HG02943 (cell line): ENCODE data around the gene PEX13.
"Not testable (repeated sequence)": the region's sequence is repeated elsewhere in the genome, so short reads cannot be mapped to it uniquely, and the experiment has no call there.

Experiments
- ATAC-seq: cut with Tn5 transposase; IDR thresholded peaks from one replicate; pipeline ENCODE4 v1.9.1; 2021; ENCODE audit warnings: mild to moderate bottlenecking, low read depth, moderate library complexity; ENCODE audit not compliant: unreplicated experiment

The PEX13 gene

DNA sequence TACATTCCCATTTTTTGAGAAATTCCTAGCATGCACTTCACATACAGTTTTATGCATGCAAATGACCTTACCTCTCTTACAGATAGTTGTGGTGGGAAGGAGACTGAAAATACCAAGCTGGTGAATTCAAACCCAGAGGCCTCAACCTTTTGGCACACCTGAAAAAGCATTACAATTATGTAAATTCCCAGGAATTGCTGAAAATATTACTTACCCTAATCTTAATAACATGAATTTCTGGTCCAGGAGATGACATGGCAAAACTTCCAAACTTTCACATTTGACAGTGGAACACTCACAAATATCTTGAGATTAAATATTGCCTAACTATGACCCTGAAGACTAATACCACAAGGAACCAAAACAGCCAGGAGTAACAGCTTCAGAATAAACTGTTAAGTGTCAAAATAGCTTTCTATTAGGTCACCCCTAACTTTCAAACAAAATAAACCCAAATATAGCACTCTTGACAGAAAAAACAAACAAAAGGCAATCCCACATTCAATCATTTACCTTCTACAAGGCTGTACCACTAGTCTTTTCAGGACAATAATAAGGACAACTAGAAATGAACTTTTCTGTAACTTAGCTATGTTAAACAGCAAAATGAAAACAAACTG lies 10.9 kb upstream of the PEX13 start:
- ATAC-seq, result no peak

DNA sequence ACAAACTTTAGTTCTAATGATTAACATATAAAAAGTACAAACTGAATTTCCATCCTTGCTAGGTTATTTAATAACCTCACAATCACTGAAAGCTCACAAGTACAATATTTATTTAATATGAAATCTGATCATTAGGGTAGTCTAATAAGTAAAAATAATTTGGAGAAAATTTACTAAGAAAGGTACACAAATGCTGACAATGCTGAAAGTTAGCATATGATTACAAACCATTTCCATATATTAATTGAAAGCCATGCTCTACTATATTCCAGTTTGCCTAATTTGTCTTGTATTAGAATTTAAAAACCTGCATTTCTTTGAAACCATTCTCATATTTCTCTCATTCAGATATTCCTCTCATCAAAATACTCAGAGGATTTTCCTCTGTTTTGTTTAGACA lies 8.2 kb upstream of the PEX13 start:
- no peak for ATAC-seq

DNA sequence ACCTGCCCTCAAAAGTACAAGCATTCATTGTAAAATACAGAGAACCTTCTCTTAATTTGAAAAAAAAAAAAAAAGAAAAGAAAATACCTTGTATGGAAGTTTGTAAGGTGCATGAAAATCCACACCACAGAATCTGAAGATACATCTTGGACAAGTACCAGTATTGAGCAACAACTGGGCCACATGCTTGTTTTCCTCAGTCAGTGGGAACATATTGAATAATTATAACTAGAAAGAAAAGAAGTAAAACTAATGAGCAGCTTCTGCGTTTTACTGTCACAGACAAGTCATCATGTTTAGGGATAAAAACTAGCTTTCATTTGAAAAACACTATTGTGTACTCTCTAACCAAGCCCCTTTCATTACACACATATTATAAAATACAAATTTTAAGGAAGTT lies 5.8 kb upstream of the PEX13 start:
- ATAC-seq, result no peak

DNA sequence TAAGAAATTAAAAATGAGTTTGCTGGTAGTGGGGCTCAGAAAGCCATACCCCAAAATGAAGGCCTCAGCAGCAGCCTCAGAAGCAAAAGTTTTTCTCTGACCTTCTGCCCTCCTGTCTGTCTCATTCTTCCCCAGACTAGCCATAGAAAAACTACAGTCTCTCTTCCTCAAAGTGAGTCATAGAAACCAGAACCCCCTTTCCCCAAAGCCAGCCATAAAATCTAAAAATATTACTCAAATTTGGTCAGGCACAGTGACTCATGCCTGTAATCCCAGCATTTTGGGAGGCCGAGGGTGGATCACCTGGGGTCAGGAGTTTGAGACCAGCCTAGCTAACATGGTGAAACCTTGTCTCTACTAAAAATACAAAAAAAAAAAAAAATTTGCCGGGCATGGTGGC lies 5.2 kb upstream of the PEX13 start:
- not testable (repeated sequence) for ATAC-seq

DNA sequence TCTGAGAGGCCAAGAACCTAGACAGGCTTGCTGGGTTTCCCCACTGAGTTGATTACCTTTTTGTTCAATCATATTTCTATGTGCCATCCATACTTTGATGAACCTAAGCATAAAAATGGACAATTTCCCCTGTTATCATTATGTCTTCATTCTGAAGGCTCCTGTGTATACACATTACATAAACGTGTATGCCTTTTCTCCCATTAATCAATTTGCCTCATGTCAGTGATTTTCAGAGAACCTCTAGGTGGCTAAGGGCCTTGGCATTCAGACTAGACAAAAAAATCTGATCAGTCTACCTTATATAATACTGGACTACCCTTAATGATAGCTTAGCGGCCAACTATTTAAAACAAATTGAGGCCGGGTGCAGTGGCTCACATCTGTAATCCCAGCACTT lies 4.1 kb upstream of the PEX13 start:
- no peak for ATAC-seq

DNA sequence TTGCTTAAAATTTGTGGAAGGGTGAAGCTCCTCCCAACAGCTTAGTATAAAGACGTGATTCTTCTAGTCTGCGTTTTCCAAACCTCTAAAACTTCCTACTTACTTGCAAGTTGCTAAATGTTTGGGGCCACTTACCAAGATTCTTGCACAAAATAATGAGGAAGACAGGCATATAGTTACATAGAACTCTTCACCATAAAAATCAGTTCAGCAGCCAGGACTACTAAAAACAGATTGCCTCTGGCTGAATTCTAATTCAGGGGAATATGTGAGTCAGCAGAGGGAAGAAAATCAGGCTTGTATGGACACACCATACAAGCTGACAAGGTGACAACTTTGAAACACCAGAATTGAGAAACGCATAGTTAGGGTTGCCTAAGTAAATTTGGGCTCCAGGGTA lies 2.8 kb upstream of the PEX13 start:
- ATAC-seq, result no peak

DNA sequence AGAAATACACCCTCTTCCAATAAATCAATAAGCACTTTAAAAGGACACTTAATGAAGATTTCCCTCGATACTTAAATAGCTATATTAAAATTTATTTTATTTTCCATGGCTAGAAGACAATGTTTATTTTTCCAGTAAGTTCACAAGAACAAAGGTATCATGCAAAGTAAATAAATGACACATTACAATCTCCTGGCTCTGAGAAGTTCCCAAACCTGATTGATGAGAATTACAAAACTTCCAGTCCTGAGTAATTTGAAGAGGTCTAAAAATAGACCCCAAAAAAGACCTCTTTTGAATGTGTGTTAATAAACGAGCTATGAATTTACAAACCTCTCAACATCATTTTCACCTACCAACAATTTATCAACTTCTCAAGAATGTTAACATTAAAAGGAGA lies 1.5 kb upstream of the PEX13 start:
- no peak for ATAC-seq

DNA sequence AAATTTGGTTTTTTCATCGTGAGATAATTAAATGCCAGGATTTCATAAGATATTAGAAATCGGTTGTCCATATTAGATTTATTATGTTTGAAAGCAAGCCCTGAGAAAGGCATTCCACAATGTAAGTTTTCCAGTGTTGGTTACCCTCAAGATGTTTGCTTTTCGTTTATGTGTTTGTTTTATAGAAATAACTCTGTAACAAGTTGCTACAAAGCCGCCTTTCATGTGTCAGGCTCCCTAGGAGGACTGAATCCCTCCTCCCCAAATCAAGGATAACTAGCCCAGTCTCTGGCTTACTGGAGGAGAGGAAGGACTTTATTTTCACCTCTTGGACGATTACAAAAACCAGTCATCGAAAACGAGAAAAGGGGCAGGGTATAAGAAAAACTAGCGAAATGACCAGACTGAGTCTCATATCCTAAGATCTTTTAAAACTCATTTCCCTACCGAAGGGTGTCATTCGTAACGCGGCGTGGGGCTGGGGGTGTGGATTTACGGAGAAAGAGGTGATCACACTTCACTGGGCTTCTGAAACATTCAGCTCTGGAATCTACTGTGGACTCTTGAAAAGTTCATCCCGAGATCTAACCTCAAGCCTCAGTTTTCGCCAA lies 1.0 kb upstream of the PEX13 start:
- peak; percentile 12 for ATAC-seq

DNA sequence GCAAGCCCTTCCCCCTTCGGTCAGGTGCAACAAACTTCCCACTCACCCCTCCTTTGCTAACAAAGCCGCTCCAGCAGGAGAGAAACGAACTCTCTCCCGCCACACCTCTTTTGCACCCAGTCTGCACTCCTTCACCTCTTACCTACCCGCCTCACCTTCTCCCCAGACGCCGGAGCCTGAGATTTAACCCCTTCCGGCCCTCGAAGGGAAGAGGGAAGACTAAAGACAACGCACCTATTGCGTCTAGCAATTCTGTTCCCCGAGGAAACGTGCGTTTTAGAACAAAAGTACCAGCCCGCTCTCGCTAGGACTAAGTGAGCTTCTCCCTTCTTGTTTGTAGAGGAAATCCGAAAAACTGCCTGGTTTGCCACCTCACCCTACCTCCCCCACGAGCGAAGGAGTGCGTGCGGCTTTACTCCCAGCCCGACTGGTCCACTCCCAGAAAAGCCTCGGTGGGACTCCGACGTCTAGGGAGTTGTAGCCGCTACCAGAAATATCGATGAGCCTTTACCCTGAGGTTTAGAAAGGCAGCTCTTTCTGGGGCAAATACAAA lies 441 bp upstream of the PEX13 start:
- peak; percentile 62 for ATAC-seq

DNA sequence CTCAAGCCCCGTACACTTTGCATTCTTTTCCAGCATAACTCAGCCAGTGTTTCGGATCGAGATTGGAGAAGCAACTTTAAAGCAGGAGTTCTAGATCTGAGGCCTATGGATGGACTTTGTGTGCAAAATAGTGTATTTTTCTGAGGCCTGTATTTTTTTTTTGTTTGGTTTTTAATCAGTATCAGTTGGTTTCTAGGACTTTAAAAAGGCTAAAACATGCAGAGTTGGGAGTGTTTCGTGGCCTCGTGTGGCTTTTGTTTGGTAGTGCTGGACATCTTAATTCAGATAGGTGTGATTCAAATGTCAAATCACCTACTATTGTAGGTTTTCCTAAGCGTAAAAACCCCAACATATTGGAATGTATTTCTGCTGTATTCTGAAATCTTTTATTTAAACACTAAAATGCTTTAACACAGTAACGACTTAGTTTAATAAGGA lies 817 bp downstream of the PEX13 start:
- no peak for ATAC-seq

DNA sequence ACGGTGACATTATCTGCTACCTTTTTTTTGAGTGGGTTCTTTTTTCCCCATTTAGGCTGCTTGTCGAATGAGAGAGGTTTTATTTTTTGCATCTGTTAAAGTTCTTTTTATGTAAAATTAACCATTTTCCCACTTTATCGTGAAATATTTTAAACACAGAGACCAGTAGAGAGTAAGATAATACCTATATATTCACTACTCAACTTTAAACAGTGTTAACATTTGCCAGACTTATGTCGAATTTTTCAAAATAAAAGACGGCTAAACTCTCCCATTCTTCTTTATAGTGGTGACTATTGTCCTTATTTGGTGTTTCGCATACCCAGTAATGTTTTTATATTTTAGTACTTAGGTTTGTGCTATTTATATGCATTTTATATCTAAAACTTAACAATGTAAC lies 1.3 kb downstream of the PEX13 start:
- ATAC-seq, result no peak

DNA sequence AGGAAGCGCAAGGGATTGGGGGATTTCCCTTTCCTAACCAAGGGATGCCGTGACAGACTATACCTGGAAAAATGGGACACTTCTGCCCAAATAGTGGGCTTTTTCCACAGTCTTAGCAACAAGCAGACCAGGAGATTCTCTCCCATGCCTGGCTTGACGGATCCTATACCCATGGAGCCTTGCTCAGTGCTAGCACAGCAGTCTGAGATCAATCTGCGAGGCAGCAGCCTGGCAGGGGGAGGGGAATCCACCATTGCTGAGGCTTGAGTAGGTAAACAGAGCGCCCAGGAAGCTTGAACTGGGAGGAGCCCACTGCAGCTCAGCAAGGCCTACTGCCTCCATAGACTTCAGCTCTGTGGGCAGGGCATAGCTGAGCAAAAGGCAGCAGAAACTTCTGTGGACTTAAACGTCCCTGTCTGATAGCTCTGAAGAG lies 3.7 kb downstream of the PEX13 start:
- no peak for ATAC-seq

DNA sequence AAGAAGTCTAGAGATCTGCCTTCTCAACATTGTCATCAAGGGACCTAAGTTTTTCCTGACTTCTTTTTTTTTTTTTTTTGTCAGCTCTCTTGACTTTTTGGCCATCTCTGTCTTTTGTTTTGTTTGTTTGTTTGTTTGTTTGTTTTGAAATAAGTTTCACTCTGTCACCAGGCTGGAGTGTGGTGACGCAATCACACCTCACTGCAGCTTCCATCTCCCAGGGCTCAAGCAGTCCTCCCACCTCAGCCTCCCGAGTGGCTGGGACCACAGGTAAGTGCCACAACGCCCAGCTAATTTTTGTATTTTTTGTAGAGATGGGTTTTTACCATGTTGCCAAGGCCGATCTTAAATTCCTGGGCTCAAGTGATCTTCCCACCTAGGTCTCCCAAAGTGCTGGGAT lies 6.2 kb downstream of the PEX13 start:
- no peak for ATAC-seq

DNA sequence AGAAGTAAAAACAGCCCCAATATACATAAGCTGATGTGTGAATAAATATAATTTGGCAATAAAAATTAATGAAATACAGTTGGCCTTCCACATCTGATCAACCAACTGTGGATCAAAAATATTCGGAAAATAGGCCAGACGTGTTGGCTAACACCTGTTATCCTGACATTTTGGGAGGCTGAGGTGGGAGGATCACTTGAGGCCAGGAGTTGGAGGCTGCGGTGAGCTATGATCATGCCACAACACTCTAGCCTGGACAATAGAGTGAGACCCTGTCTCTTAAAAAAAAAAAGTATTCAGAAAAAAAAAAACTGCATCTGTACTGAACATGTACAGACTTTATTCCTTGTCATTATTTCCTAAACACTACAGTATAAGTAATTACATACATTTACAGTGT lies 12.0 kb downstream of the PEX13 start:
- ATAC-seq, result no peak

DNA sequence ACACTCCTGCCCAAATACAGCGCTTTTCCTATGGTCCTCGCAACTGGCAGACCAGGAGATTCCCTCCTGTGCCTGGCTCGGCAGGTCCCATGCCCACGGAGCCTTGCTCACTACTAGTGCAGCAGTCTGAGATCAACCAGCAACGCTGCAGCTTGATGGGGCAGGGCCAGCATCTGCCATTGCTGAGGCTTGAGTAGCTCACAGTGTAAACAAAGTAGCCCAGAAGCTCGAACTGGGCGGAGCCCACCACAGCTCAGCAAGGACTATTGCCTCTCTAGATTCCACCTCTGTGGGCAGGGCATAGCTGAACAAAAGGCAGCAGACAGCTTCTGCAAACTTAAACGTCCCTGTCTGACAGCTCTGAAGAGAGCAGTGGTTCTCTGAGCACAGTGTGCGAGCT lies 17.1 kb downstream of the PEX13 start:
- not testable (repeated sequence) for ATAC-seq

DNA sequence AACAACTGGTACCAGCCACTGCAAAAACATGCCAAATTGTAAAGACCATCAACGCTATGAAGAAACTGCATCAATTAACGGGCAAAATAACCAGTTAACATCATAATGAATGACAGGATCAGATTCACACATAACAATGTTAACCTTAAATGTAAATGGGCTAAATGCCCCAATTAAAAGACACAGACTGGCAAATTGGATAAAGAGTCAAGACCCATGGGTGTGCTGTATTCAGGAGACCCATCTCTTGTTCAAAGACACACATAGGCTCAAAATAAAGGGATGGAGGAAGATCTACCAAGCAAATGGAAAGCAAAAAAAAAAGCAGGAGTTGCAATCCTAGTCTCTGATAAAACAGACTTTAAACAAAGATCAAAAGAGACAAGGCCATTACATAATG lies 19.1 kb downstream of the PEX13 start:
- not testable (repeated sequence) for ATAC-seq

DNA sequence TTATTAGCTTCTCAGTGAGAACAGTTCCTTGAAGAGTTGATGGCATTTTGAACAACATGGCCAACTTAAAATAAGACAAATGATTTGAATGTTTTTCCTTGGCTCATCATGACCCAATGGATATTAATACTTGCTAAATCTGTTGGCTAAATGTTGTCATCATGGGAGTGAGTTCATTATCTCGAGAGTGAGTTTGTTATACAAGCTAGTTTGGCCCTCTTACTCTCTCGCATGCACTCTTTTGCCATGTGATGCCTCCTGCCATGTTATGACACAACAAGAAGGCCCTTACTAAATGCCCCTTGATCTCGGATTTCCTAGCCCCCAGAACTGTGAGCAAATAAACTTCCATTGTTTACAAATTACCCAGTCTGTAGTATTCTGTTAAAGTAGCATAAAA lies 25.3 kb downstream of the PEX13 start:
- no peak for ATAC-seq

DNA sequence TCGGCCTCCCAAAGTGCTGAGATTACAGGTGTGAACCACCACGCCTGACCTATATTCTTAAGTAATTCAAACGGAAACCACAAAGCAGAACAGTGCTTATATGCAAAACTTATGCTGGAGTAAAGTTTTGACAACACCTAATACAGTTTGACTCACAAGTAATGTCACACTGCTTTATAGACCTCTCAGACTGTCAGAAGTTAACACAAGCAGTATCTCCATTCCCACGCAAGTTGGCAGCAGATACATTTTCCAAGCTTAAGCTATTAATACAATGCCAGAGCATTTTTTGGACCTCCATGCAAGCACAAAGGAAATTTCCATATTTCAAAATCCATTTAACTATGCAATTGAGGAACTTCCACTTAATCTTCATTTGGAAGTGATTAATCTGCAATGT lies 27.1 kb downstream of the PEX13 start:
- ATAC-seq, result no peak

DNA sequence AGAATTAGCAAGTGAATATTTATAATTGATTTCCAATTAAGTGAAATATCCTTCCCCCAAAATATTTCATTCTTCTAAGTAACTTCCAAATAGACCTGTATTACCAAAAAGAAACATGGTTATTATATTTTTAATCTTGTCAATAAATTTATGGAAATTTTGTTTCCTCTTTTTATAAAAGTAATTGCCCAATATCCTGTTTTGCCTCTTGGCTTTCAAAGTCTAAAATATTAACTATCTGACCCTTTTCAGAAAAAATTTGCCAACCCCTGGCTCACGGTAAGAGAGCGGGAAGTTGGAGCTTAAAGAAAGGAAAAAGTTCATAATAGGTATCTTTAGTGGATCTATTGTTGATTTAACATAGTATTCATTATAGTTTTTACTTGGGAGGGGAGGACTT lies 27.7 kb downstream of the PEX13 start:
- no peak for ATAC-seq

DNA sequence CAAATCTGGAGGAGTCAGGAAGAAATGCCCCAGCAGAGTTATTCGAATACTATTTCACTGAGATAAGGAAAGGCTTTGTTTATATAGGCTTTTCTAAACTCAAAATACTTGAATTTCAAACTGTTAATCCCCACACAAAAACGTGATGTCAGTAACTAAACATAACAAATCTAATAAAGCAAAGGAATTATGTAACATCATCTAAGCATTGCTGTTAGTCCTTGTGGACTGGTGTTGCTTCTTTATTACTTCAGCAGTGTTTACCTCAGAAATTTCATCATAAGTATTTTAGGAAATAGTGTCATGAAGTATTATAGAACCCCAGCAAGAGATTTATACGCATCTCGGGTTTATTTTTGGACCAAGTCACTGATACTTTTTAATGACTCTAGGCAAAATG lies 28.5 kb downstream of the PEX13 start:
- ATAC-seq, result no peak

DNA sequence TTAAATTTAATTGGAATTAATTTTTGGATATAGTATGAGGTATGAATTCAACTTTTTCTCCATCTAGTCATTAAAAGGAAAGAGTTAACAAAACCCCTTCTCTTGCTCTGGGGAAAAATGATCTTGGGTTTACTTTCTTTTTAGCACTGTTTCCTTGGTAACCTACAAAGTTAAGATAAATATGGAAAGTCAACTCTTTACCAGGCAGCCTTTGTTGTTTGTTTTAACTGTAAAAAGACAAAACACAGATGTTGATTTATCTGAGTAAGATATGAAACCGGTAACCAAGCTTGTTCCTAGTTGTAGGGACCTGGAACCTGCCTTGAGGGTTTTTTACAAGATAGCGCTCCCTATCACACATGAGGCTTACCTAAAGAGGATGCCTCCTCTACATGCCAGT lies 38.0 kb downstream of the PEX13 start:
- no peak for ATAC-seq

DNA sequence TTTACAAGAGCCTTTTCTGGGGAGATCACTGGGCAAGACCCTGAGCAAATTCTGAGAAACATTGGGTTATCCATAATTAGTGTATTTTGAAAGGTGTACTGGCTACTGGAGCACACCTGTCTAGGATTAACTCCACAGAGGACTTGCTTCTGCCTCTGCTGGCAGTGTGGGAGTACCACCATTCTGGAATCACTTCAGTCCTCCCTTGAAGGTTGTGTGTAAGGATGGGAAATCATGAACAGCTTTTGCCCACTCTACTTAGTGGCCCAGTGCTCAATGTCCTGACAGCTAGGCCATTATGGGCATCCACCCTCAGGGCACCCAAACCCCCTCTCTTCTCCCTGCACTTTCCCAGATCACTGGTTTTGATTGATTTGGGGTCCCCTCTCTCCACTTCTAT lies 40.0 kb downstream of the PEX13 start:
- ATAC-seq, result no peak
